ENCODE measurements around the gene WNT7A. TPM values are rescaled to one million over a fixed set of nuclear protein-coding genes. Genes with fewer than 3 reads are reported as not detected.

Gene WNT7A
- total and polyA plus RNA-seq, 8 donors: 0.35 TPM; not detected in 7

GRCh38 chr3:13794322-13794721 lies 85.5 kb downstream of the WNT7A start:
- no peaks in the 10 kb centered on the region for H3K4me1 ChIP-seq
- intact Hi-C loops (cut with DNase I; ENCODE audit: low total_unique reads): no loop called here
- H3K4me3 ChIP-seq: no peak overlapping the region
- DNase-seq: no peak
- no peaks in the 10 kb centered on the region for H3K36me3 ChIP-seq
- 77 to 85% (median 84%) methylated on average over 7 to 9 of the region's 9 CpGs for WGBS, 5 donors
- H3K9me3 ChIP-seq: no peaks in the 10 kb centered on the region
- no peak overlapping the region for H3K27ac ChIP-seq
- TF ChIP-seq EP300 (IDR thresholded peaks at IDR 0.05): no peak
- no peak for TF ChIP-seq CTCF (IDR thresholded peaks at IDR 0.05)
- no peak for TF ChIP-seq POLR2AphosphoS5 (IDR thresholded peaks at IDR 0.05)
- no peak for TF ChIP-seq POLR2A (IDR thresholded peaks at IDR 0.05)
- H3K27me3 ChIP-seq: peaks cover 0 to 87% (median 27%) of the 10 kb centered on the region in 3 donors

- Histone ChIP-seq H3K36me3 (no peaks in the 10 kb centered on the region), H3K4me1 (no peaks in the 10 kb centered on the region), H3K4me3 (no peak overlapping the region), H3K27me3 (peaks cover 0 to 90% (median 27%) of the 10 kb centered on the region in 3 donors), H3K9me3 (no peaks in the 10 kb centered on the region), H3K27ac (no peak overlapping the region)
- TF ChIP-seq EP300 (IDR thresholded peaks at IDR 0.05) (no peak), CTCF (IDR thresholded peaks at IDR 0.05) (no peak), POLR2A (IDR thresholded peaks at IDR 0.05) (no peak), POLR2AphosphoS5 (IDR thresholded peaks at IDR 0.05) (no peak)
- no peak for DNase-seq
- 72 to 82% (median 74%) methylated on average over 10 to 12 of the region's 12 CpGs for WGBS, 5 donors
- intact Hi-C loops (cut with DNase I; ENCODE audit: low total_unique reads): no loop called here
Measured at GRCh38 chr3:13793451-13793850, 86.4 kb downstream of the WNT7A start.

GRCh38 chr3:13792512-13793371 lies 87.1 kb downstream of the WNT7A start:
- intact Hi-C loops (cut with DNase I; ENCODE audit: low total_unique reads): no loop called here
- TF ChIP-seq POLR2A (IDR thresholded peaks at IDR 0.05) (no peak), POLR2AphosphoS5 (IDR thresholded peaks at IDR 0.05) (no peak), CTCF (IDR thresholded peaks at IDR 0.05) (no peak), EP300 (IDR thresholded peaks at IDR 0.05) (no peak)
- H3K27ac ChIP-seq: no peak overlapping the region
- no peaks in the 10 kb centered on the region for H3K4me1 ChIP-seq
- peaks cover 0 to 93% (median 34%) of the 10 kb centered on the region in 3 donors for H3K27me3 ChIP-seq
- H3K36me3 ChIP-seq: no peaks in the 10 kb centered on the region
- no peak for DNase-seq
- H3K4me3 ChIP-seq: no peak overlapping the region
- no peaks in the 10 kb centered on the region for H3K9me3 ChIP-seq
- 46 to 65% (median 50%) methylated on average over 27 to 29 of the region's 29 CpGs for WGBS, 5 donors

- intact Hi-C loops (cut with DNase I; ENCODE audit: low total_unique reads): no loop called here
Measured at GRCh38 chr3:13792051-13792490, 87.8 kb downstream of the WNT7A start.

More at GRCh38 chr3:13792051-13792490, 87.8 kb downstream of the WNT7A start:
- no peak for TF ChIP-seq POLR2A (IDR thresholded peaks at IDR 0.05)
- TF ChIP-seq EP300 (IDR thresholded peaks at IDR 0.05): no peak
- TF ChIP-seq CTCF (IDR thresholded peaks at IDR 0.05): no peak
- TF ChIP-seq POLR2AphosphoS5 (IDR thresholded peaks at IDR 0.05): no peak
- Histone ChIP-seq H3K36me3 (no peaks in the 10 kb centered on the region), H3K27ac (no peak overlapping the region), H3K4me1 (no peaks in the 10 kb centered on the region), H3K27me3 (peaks cover 0 to 97% (median 38%) of the 10 kb centered on the region in 3 donors), H3K4me3 (no peak overlapping the region), H3K9me3 (no peaks in the 10 kb centered on the region)
- WGBS, 5 donors: 53 to 77% (median 68%) methylated on average over 8 to 9 of the region's 9 CpGs
- no peak for DNase-seq

All from stomach (tissue), 9 donors.